ENCODE measurements around the gene VAMP1. TPM values are rescaled to one million over a fixed set of nuclear protein-coding genes. Genes with fewer than 3 reads are reported as not detected.
"Not testable (repeated sequence)": the region's sequence is repeated elsewhere in the genome, so short reads cannot be mapped to it uniquely, and the experiment has no call there.

Gene VAMP1
- total RNA-seq, 4 donors from 2014 or later, result 10.5 to 45.5 (median 17.9) TPM

- Histone ChIP-seq H3K36me3 (no peaks in the 10 kb centered on the region), H3K9me3 (no peaks in the 10 kb centered on the region), H3K4me3 (no peak overlapping the region), H3K27ac (no peak overlapping the region), H3K27me3 (no peaks in the 10 kb centered on the region), H3K4me1 (peaks cover 9 to 29% (median 15%) of the 10 kb centered on the region in 3 donors)
- WGBS, 2 donors (ENCODE audit: low coverage in 1 of 2), result 69 to 86% methylated on average over 3 of the region's 3 CpGs
- ATAC-seq, result no peak
- TF ChIP-seq POLR2AphosphoS5 (IDR thresholded peaks at IDR 0.05) (no peak), EP300 (IDR thresholded peaks at IDR 0.05) (no peak), POLR2A (IDR thresholded peaks at IDR 0.05) (no peak)
- TF ChIP-seq, protein P1, sequence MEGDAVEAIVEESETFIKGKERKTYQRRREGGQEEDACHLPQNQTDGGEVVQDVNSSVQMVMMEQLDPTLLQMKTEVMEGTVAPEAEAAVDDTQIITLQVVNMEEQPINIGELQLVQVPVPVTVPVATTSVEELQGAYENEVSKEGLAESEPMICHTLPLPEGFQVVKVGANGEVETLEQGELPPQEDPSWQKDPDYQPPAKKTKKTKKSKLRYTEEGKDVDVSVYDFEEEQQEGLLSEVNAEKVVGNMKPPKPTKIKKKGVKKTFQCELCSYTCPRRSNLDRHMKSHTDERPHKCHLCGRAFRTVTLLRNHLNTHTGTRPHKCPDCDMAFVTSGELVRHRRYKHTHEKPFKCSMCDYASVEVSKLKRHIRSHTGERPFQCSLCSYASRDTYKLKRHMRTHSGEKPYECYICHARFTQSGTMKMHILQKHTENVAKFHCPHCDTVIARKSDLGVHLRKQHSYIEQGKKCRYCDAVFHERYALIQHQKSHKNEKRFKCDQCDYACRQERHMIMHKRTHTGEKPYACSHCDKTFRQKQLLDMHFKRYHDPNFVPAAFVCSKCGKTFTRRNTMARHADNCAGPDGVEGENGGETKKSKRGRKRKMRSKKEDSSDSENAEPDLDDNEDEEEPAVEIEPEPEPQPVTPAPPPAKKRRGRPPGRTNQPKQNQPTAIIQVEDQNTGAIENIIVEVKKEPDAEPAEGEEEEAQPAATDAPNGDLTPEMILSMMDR (IDR thresholded peaks at IDR 0.05), result no peak
Measured at GRCh38 chr12:6428326-6428725, 42.2 kb downstream of the VAMP1 start.

DNA sequence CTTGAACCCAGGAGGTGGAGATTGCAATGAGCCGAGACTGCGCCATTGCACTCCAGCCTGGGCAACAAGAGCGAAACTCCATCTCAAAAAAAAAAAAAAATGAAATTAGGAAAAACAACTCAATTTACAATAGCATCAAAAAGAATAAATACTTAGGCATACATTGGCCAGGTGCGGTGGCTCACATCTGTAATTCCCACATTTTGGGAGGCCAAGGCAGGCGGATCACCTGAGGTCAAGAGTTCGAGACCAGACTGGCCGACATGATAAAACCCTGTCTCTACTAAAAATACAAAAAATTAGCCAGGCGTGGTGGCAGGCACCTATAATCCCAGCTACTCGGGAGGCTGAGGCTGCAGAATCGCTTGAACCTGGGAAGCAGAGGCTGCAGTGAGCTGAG, 42.7 kb downstream of the VAMP1 start:
- 93% methylated on average over 7 of the region's 10 CpGs; no CpG with 5 or more reads in 1 of the 2 donors for WGBS, 2 donors (ENCODE audit: low coverage in 1 of 2)
- H3K9me3 ChIP-seq, H3K36me3 ChIP-seq, H3K27me3 ChIP-seq, H3K27ac ChIP-seq, ATAC-seq, H3K4me3 ChIP-seq: not testable (repeated sequence)
- H3K4me1 ChIP-seq, result peaks cover 9 to 30% (median 15%) of the 10 kb centered on the region in 3 donors

GRCh38 chr12:6426882-6427671, 43.4 kb downstream of the VAMP1 start:
- Histone ChIP-seq H3K9me3 (no peaks in the 10 kb centered on the region), H3K36me3 (no peaks in the 10 kb centered on the region), H3K4me1 (peaks cover 9 to 30% (median 15%) of the 10 kb centered on the region in 3 donors), H3K27me3 (no peaks in the 10 kb centered on the region), H3K4me3 (no peak overlapping the region), H3K27ac (no peak overlapping the region)
- TF ChIP-seq, protein P1 (IDR thresholded peaks at IDR 0.05), result no peak
- TF ChIP-seq POLR2AphosphoS5 (IDR thresholded peaks at IDR 0.05), result no peak
- no peak for TF ChIP-seq EP300 (IDR thresholded peaks at IDR 0.05)
- TF ChIP-seq POLR2A (IDR thresholded peaks at IDR 0.05), result no peak
- no peak for ATAC-seq
- WGBS, 2 donors (ENCODE audit: low coverage in 1 of 2), result 51 to 68% methylated on average over 3 to 9 of the region's 14 CpGs

DNA sequence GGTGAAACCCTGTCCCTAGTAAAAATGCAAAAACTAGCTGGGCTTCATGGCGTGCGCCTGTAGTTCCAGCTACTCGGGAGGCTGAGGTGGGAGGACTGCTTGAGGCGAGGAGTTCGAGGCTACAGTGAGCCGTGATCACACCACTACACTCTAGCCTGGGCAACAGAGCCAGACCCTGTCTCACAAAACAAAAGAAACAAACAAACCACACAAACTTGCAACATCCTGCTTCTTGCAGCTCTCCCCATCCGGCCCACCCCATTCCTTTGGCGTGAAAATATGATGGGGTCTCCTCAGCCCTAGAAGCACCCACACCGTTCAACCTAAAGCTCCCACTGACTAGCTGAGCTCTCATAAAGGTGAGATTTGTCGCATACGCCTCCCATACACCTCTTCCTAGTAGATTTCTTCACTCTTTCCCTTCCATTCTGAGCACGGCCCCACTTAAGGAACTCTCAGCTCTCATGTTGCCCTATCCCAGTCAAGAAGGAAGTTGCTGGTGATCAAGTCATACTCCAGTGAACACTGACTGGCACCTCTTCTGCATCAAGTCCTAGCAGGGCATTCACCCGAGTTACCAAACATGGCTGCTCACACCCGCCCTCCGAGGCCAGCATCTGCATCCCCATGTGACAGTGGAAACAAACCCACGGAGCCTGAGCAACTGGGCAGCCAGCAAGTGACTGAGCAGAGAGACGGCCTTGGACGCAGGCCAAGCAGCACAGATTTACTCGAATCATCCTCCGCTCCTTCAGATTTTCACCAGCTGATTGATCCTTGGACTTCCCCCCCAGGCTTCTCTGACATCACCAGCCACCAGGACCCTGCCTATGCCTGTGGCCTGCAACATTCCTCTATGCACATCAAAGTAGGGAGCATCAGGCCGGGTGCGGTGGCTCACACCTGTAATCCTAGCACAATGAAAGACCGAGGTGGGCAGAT, 44.6 kb downstream of the VAMP1 start:
- 73 to 77% methylated on average over 11 to 16 of the region's 23 CpGs for WGBS, 2 donors (ENCODE audit: low coverage in 1 of 2)
- H3K27ac ChIP-seq, result no peak overlapping the region
- H3K9me3 ChIP-seq, result no peaks in the 10 kb centered on the region
- no peak for ATAC-seq
- no peak overlapping the region for H3K4me3 ChIP-seq
- no peaks in the 10 kb centered on the region for H3K36me3 ChIP-seq
- no peaks in the 10 kb centered on the region for H3K27me3 ChIP-seq
- H3K4me1 ChIP-seq, result peaks cover 4 to 24% (median 12%) of the 10 kb centered on the region in 3 donors
- TF ChIP-seq EP300 (IDR thresholded peaks at IDR 0.05) (no peak), POLR2A (IDR thresholded peaks at IDR 0.05) (no peak), POLR2AphosphoS5 (IDR thresholded peaks at IDR 0.05) (no peak)
- TF ChIP-seq, protein P1 (IDR thresholded peaks at IDR 0.05), result no peak

DNA sequence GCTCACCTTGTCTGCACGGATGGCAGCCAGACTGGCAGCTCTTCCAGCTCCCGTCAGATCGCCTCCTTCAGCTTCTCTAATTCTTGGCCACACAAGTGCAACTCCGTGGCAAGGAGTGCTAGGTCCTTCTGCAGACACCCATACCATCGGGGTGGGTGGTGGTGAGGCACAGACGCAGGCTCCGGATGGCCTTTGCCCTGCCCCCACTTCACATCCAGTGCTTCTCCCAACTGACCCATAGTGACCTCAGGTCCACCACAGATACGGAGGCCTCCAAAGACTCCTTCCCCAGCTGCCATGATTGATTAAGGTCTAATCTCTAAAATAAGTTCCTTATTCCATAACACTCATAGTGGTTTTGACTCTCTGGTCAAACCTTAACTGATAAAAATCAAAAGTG, 45.6 kb downstream of the VAMP1 start:
- H3K9me3 ChIP-seq, result no peaks in the 10 kb centered on the region
- no peak overlapping the region for H3K27ac ChIP-seq
- no peaks in the 10 kb centered on the region for H3K27me3 ChIP-seq
- H3K36me3 ChIP-seq, result no peaks in the 10 kb centered on the region
- WGBS, 2 donors (ENCODE audit: low coverage in 1 of 2), result 60 to 87% methylated on average over 1 to 7 of the region's 8 CpGs
- no peak overlapping the region for H3K4me3 ChIP-seq
- peaks cover 0 to 26% (median 7%) of the 10 kb centered on the region in 3 donors for H3K4me1 ChIP-seq
- ATAC-seq, result no peak
- TF ChIP-seq, protein P1 (IDR thresholded peaks at IDR 0.05), result no peak
